Mesothelial cell of epicardium (in vitro differentiated cells): Measurements from ENCODE around the gene PIGX. TPM values are rescaled to one million over a fixed set of nuclear protein-coding genes. Genes with fewer than 3 reads are reported as not detected.
A peak's percentile ranks its signal among the peaks of the same experiment; 100 is the strongest.

Experiments used
- DNase-seq, 2 experiments: peaks; one replicate each; pipeline ENCODE4 v3.0.0; 2021; ENCODE audit warnings: low spot score in 2 of 2; ENCODE audit not compliant: unreplicated experiment in 2 of 2
- H3K27ac Mint-ChIP-seq: 2 replicates; pipeline ENCODE4 v1.8.0; 2021; ENCODE audit warnings: mixed read lengths
- H3K27me3 Mint-ChIP-seq: 2 replicates; pipeline ENCODE4 v1.8.0; 2021; ENCODE audit warnings: low read depth, mixed read lengths
- H3K36me3 Mint-ChIP-seq: 2 replicates; pipeline ENCODE4 v1.8.0; 2021; ENCODE audit warnings: mixed read lengths
- H3K4me1 Mint-ChIP-seq: 2 replicates; pipeline ENCODE4 v1.8.0; 2021; ENCODE audit warnings: mixed read lengths
- H3K4me3 Mint-ChIP-seq: 2 replicates; pipeline ENCODE4 v1.8.0; 2021; ENCODE audit warnings: mild to moderate bottlenecking, moderate library complexity, mixed read lengths
- H3K9me3 Mint-ChIP-seq: 2 replicates; pipeline ENCODE4 v1.8.0; 2021; ENCODE audit warnings: mixed read lengths
- CTCF ChIP-seq: fragments of 200-600 bp; sonication (generic); IDR thresholded peaks from one replicate; pipeline ENCODE4 v1.5.0; 2021; ENCODE audit warnings: antibody characterized with exemption; ENCODE audit not compliant: unreplicated experiment
- total RNA-seq: library from RNA; stranded (reverse); gene quantifications from 3 replicates; pipeline ENCODE4 v1.2.1, GENCODE V29; 2021

The PIGX gene
- total RNA-seq, 1 donor from 2014 or later: 26.4 TPM

GRCh38 chr3:196735751-196736150, 23.6 kb downstream of the PIGX start:
- peaks cover 31% of the 10 kb centered on the region for H3K36me3 Mint-ChIP-seq
- H3K27me3 Mint-ChIP-seq: no peaks in the 10 kb centered on the region
- no peak for TF ChIP-seq CTCF
- no peak overlapping the region for H3K4me3 Mint-ChIP-seq
- DNase-seq: no peak
- peaks cover 6% of the 10 kb centered on the region for H3K9me3 Mint-ChIP-seq
- H3K4me1 Mint-ChIP-seq: no peaks in the 10 kb centered on the region
- no peak overlapping the region for H3K27ac Mint-ChIP-seq

GRCh38 chr3:196736670-196737374, 24.6 kb downstream of the PIGX start:
- H3K27me3 Mint-ChIP-seq: no peaks in the 10 kb centered on the region
- H3K27ac Mint-ChIP-seq: no peak overlapping the region
- TF ChIP-seq CTCF: no peak
- H3K9me3 Mint-ChIP-seq: peaks cover 6% of the 10 kb centered on the region
- peaks cover 10% of the 10 kb centered on the region for H3K4me1 Mint-ChIP-seq
- H3K36me3 Mint-ChIP-seq: peaks cover 26% of the 10 kb centered on the region
- DNase-seq: no peak
- H3K4me3 Mint-ChIP-seq: no peak overlapping the region

- H3K4me3 Mint-ChIP-seq: no peak overlapping the region
- H3K4me1 Mint-ChIP-seq: peaks cover 11% of the 10 kb centered on the region
- no peak for TF ChIP-seq CTCF
- DNase-seq: no peak
- H3K9me3 Mint-ChIP-seq: peaks cover 6% of the 10 kb centered on the region
- peaks cover 26% of the 10 kb centered on the region for H3K36me3 Mint-ChIP-seq
- H3K27ac Mint-ChIP-seq: no peak overlapping the region
- H3K27me3 Mint-ChIP-seq: no peaks in the 10 kb centered on the region
These were observed 25.5 kb downstream of the PIGX start for GRCh38 chr3:196737655-196738054.

GRCh38 chr3:196739671-196740480, 27.7 kb downstream of the PIGX start, which contains the start of gene PAK2:
TSS of gene PAK2 (plus strand) at chr3:196739857. CDS start at chr3:196782647, 42,790 bp downstream.
- H3K4me1 Mint-ChIP-seq: peaks cover 11% of the 10 kb centered on the region
- H3K9me3 Mint-ChIP-seq: peaks cover 6% of the 10 kb centered on the region
- TF ChIP-seq CTCF: no peak
- peaks cover 19% of the 10 kb centered on the region for H3K36me3 Mint-ChIP-seq
- H3K27me3 Mint-ChIP-seq: no peaks in the 10 kb centered on the region
- H3K27ac Mint-ChIP-seq: peak within 1 kb of the TSS; percentile 100
- H3K4me3 Mint-ChIP-seq: peak within 1 kb of the TSS; percentile 99
- DNase-seq: peak; percentile 75 to 80

- Mint-ChIP-seq H3K4me3 (peak overlapping the region; percentile 99), H3K4me1 (peaks cover 11% of the 10 kb centered on the region), H3K27ac (peak overlapping the region; percentile 100), H3K27me3 (no peaks in the 10 kb centered on the region), H3K36me3 (peaks cover 15% of the 10 kb centered on the region), H3K9me3 (peaks cover 6% of the 10 kb centered on the region)
- DNase-seq: peak in 1 of 2 experiments; percentile 67
- TF ChIP-seq CTCF: no peak
These were observed 28.5 kb downstream of the PIGX start for GRCh38 chr3:196740481-196741248.
